Measurements from ENCODE around the gene WDFY3.

Gene WDFY3, protein sequence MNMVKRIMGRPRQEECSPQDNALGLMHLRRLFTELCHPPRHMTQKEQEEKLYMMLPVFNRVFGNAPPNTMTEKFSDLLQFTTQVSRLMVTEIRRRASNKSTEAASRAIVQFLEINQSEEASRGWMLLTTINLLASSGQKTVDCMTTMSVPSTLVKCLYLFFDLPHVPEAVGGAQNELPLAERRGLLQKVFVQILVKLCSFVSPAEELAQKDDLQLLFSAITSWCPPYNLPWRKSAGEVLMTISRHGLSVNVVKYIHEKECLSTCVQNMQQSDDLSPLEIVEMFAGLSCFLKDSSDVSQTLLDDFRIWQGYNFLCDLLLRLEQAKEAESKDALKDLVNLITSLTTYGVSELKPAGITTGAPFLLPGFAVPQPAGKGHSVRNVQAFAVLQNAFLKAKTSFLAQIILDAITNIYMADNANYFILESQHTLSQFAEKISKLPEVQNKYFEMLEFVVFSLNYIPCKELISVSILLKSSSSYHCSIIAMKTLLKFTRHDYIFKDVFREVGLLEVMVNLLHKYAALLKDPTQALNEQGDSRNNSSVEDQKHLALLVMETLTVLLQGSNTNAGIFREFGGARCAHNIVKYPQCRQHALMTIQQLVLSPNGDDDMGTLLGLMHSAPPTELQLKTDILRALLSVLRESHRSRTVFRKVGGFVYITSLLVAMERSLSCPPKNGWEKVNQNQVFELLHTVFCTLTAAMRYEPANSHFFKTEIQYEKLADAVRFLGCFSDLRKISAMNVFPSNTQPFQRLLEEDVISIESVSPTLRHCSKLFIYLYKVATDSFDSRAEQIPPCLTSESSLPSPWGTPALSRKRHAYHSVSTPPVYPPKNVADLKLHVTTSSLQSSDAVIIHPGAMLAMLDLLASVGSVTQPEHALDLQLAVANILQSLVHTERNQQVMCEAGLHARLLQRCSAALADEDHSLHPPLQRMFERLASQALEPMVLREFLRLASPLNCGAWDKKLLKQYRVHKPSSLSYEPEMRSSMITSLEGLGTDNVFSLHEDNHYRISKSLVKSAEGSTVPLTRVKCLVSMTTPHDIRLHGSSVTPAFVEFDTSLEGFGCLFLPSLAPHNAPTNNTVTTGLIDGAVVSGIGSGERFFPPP (N-terminal part only)

DNA sequence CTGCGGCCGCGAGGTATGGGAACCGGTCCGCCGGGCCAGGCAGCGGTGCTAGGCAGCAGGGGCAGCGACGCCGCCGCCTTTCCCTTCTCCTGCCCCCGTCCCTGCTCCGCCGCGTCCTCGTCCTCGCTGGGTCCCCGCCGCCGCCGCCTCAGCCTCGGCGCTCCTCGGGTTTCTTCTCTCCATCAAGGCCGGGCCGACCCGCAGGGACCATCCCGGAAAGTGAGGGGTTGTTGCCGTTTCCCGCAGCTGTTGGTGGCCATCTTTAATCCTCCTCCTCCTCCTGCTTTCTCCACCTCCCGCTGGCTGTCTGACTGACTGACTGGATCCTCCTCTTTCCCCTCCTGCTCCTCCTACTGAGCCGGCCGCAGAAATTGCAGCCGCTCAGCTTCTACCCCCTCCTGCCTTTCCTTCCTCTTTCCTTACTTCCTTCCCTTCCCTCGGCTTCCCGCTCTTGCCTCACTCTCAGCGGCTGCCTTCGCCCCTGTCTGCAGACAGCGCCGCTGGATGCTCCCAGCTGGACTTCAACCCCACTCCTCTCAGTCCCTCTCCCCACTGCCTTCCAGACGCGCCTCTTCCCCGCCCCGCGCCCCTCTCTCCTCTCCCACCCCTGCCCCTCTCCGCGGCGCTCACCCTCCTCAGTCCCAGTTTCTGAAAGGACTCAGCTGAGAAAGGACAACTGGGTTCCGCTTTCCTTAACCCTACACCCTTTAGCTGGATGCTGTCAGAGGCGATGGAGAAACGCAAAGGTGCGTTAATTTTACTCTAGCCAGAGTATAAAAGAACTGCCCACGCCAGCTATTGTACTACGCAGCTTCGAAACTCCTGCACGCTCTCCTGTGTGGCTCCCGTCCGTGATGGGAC is at the start of gene WDFY3:
WDFY3 (minus strand) TSS at position 309 of the 861 bp plus-strand sequence. CDS start 106,099 bp downstream, outside the sequence.
- DNase-seq, result peak; percentile 41

DNA sequence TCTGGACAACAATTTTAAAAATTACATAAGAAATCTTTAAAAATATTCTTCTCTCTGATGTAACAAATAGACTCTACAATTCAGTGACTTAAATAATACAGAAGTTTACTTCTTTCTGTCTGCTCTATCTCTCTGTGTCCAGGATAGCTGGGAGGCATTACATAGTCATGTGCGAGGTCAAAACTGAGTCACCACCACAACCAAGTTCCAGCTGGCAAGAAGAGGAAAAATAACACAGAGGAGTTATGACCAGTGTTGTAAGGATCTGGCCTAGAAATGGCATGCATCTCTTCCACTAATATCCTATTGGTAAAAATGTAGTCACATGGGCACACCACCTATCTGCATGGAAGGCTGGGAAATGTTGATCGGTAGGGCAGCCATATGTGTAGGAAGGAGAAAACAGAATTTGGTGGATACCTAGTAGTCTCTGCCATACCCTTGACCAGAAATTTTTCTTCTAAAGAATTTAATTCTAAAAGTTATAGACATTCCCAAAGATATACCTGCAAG is 39.4 kb upstream of the WDFY3 start:
- DNase-seq, result no peak

DNA sequence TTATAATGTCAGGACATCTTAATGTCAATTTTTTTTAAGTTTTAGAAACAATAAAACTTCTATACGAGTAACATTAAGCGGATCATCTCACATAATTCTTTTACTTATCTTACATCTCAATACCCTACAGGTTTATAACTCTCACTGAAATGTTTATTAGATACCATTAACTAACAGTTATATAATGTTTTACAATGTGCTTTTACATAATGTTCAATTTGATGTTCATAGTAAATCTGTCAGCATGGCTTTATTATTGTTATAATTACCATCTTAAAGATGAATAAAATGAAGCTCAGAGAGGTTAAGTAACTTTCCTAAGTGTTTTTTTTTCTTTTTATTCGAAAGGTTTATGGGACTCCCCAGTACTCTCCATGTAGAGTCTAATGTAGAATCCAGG is 33.9 kb upstream of the WDFY3 start:
- no peak for DNase-seq

DNA sequence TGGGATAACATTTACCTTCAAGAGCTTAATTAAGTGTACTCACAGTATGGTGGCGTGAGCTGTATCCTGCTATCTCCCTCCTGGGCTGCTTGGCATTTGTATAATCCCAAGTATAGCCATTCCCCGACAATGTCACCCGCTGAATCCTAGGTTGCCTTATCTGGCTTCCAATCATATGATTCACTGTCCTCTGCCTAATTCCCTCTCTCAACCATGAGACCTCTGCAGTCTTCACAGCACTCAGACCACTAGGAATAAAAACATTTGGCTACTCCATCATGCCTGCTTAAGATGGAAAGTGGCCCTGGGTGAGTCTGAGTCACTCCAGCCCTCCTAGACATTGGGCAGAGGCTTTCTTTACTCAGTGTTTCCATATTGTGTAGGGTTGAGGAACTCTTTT is 28.9 kb upstream of the WDFY3 start:
- DNase-seq, result no peak

DNA sequence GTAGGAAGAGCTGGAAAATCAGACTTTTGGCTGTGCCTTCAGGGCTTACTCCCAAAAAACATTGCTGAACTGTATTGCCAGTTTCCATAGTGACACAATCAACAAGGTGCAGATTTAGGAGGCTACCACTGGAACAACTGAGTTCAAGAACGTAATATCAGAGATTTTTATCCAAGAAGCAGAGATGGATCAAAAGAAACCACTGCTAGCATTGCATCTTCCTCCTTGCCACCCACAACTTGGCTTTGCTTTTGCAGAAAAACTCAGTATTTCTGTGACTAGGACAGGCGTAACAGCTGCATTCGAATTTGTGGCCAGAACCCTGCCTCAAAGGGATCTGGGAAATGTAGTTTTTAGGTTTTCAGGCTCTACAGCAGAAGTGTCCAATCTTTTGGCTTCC is 27.8 kb upstream of the WDFY3 start:
- no peak for DNase-seq

DNA sequence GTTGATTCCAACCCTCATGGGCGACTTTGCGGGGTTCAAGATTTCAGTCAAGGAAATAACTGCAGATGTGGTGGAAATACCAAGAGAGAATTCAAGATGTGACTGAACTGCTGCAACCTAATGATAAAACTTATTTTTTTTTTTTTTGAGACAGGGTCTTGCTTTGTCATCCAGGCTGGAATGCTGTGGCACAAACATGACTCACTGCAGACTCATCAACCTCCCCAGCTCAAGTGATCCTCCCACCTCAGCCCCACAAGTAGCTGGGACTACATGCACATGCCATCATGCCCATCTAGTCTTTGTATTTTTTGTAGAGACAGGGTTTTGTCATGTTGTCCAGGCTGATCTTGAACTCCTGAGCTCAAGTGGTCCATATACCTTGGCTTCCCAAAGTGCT is 19.5 kb upstream of the WDFY3 start:
- no peak for DNase-seq

DNA sequence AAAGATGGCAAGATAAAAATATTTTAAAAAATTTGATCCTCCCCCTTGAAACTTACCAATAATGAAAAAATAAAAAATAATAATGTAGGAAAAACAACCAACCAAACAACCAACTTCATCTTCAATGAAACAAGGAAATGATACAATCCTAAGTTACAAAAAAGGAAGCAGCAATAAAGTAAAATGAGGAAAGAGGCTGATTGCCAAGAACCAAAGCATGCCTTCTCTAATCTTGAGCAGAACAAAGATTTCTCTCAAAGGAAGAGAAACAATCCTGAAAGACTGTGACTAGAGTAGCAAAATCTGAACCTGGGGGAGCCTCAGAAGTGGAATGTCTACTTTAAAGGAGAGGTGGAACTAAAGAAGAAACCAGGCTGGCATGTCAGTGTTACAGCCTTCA is 10.9 kb upstream of the WDFY3 start:
- DNase-seq, result no peak

DNA sequence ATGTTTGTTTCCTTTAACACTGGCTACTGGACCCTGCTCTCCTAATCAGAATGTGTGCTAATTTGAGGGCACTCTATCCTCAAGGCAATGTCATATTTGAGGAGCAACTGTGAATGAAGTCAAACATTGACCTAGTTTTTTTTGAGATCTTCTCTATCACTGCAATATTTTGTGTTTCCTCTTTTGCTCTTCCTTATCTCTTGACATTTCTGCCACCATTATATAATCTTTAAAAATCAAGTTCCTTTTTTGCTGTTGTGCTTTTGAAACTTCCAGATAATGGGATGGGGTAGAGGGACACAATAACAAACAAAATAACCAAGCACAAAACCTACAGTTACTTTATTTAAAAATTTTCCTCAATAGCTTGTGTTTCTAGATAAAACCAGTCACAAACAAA is 7.4 kb upstream of the WDFY3 start:
- no peak for DNase-seq

DNA sequence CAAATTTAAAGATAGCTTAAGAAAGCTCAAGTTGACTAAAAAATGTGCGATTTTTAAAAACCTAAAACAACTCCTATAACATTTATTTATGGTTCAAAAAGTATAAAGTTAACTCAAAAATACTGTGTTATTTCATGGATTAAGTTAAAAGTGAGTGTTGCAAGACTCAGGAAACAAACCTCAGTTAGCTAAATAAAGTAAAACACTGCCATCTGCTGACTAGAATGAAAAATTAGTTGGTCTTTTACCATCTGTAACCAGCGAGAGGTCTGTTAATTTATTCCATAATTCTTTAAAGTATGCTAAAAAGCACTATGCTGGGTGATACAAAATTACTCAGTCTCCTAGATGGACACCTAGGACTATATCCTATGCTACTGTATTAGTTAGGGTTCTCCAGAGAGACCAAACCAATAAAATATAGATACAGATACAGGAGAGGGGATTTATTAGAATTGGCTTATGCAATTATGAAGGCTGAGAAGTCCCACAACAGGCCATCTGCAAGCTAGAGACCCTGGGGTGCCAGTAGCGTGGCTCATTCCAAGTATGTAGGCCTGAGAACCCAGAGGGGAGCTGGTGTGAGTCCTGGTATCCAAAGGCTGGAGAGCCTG is 4.9 kb upstream of the WDFY3 start:
- no peak for DNase-seq

DNA sequence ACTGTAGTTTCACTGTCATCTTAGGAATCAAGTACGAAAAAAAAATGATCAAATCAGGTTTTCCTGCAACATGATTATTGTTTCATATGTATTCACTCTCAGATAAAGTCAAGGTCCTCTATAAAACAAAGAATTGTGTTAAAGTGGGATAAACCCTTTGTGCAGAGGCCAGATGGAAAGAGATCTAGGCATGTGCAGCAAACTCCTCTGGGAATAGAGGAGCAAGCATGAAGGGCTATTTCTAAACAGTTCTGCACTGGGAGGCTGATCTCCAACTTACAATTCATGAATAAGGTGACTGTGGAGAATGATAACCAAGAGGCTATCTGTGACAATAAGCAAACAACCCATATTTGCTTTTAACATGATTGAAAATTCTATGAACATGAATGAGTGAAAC is 2.4 kb upstream of the WDFY3 start:
- no peak for DNase-seq

DNA sequence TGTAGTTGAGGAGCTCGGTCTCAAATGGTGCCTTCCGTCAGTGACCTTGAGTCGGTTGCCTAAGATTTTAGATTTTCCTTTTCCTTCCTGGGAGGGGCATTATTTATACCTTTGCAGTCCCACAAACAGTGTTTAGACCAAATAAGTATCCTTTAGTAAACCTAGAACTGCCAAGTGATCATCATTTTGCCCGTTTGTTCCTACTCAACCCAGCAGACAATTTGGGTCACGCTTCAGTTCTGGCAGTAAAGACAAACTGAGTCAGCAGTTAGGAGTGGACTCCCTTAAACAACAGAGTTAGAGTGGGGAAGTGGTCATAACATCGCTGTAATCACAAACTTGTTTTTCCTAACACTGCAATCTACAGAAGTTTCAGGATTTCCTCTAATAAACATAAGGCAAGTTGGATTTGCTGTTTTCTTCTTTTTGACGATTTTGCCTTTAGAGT is 777 bp upstream of the WDFY3 start:
- DNase-seq, result no peak

DNA sequence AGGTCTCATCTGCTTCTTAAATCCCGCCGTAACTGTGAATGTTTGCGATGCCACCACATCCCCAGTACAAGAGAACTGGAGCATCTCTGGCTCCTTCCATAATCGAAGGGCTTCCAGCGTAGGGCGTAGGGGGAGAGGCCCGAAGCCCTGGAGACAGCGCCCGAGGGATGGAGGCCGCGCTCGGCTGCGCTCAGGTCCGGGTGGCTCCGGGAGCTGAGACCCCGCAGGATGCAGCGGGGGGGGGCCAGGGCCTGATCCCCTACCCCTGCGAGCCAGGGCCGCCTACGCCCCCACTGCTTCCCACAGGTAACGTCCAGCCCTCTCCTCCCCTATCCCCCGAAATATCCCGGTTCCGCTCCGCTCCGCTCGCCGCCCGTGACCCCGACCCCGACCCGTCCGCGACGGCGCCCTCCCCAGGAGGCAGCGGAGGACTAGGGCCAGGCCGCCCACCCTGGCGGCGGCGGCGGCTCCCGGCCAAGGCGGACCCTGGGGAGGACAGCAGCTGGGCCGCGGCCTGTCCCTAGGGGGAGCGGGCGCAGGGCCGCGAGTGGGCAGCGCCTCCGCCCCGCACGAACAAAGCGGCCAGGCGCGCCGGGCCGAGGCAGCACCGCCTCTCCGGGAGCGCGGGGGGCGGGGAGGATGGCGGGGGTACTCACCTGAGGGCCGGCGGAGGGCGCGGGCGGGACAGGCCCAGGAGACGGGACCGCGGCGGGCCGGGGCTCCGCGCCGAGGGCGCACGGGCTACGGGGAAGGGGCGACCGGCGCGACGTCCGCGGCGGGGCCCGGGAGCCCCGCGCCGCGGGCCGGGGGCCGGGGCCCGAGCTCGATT is 723 bp downstream of the WDFY3 start:
- DNase-seq, result no peak

DNA sequence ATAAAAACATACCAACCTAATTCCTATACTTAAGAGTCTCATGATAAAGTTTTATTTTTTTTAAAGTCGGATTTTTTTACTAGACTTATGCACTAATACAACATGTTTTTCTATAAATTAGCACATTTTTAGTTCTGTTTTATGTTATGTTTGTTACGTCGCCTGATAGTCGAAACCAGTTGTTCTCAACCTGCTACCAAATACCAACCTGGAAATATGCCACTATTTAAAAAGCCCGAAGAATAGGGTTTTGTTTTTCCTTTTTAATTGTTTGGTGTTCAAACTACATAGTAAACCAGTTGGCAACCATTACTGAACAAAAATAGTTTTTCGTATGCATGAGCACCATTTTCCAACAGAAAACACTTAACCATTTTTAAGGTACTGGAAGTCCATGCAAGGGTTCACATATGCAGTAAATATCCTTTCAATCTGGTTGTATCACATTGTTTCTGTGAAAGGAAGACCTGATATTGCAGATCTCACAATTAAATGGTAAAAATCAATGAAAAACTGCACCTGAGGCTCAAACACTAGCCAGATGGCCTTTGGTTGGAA is 1.4 kb downstream of the WDFY3 start:
- no peak for DNase-seq

DNA sequence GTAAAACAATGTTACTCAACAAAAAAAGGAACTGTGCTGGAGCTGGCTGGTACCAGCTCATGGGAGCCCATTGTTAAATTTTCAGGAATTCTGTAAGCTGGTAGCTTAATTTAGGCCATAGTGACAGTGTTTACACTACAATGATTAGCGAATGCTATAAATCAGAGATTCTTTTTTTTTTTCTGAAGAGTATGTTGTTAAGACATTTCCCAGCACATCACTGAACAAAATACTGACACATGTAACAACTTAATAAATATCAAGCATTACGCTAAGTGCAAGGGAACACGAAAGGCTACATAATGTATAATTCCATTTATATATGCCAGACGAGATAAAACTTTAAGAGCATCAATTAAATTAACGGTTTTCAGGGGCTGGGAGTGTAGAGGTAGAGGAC is 4.4 kb downstream of the WDFY3 start:
- no peak for DNase-seq

DNA sequence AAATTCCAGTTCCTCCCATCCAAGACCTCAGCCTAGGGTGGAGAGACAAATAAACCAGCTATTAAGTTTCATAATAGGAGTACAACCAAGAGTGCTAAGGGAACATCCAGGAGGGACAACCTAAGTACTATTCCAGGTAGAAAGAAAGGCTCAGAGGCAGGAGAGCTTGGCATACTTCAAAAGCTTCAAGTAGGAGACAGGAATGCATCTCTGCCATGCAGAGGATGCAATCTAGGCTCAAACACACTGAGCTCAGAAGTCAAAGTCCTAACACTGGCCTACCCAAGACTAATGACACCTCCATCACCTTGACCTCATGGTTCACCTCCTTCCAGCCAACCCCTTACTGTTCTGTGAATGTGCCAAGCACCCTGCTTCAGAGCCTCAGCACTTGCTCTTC is 8.1 kb downstream of the WDFY3 start:
- no peak for DNase-seq

DNA sequence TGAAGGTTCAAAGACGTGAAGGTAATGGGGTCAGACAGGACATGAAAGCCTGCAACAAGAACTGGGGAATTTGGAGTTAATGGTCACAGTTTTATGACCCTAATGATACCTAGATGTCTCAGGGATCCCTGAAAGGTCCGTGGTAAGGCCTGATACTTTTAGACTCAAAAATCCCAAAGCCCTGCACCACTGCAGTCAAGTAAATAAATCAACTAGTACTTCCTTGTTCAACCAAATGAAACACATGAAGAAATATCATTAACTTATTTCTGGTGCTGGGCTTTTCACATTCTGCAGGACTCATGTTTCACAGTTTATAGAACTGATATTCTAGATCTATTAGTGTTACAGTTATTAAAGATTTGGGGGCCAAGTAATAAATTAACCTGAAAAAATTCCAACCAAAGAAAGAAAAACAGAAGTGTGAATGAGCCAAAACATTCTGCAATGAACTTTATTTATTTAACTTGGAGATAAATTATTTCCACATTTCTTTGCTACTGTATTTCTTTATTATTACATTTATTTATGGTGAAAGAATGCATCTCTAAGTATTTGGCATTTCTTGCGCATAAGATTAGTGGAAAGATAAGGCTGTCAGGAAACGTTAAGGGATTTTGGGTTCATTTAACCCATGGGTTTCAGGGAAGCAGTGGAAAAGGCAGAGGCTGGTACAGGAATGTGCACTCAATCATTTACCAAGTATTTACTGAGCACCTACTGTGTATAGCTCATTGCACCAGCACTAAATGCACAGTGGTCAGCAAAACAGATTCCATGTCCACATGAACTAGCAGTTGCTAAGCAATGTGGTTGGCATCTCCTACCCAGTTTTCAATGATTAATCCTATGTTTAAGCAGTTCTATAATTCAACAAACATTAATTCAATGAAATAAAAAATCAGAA is 8.7 kb downstream of the WDFY3 start:
- DNase-seq, result no peak

DNA sequence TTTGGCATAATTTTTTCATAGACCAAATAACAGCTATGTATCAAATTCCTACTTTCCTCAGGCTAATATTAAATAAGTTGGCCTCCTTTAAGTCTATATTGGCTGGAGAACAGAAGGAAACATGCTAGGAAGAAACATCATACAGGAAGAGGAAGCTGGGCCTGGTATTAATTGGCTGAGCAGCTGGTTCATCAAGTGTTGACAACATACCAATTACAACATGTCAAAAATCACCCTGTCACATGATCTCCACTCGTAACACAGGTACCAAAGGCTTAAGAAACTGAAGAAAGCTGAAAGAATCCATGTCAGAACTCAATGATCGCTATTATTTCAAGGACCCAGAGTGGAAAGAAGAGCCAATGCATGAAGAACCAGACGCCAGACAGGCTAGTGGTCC is 10.5 kb downstream of the WDFY3 start:
- DNase-seq, result no peak

DNA sequence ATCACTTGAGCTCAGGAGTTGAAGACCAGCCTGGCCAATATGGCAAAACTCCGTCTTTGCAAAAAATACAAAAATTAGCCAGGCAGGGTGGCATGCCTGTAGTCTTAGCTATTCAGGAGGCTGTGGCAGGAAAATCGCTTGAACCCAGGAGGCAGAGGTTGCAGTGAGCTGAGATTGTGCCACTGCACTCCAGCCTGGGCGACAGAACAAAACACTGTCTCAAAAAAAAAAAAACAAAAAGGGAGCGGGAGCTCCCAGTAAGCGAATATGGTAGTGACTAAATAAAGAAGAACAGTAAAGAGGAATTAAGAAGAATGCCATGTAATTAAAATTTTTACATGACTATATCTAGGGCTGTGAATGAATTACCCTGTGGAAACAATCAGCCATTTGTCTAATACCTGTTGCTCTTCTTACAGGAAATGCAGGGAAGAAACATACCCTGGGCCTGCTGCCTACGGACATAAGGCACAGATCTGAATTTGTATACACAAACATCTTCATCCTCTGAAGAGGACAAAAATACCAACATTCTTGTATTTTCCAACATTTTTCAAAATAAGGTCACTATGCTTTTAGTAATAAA is 11.4 kb downstream of the WDFY3 start:
- no peak for DNase-seq

DNA sequence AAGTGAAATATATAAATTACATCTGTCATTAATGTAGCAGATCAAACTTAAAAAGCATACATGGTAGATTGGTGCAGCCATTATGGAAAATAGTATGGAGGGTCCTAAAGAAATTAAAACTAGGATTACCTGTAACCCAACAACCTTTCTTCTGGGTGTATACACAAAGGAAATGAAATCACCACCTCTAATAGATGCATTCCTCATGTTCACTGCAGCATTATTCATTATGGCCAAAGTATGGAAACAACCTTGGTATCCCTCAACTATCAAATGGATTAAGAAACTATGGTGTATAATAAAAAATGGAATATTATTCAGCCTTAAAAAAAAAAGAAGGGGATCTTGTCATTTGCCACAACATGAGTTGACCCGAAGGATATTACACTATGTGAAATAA is 13.7 kb downstream of the WDFY3 start:
- DNase-seq, result no peak

All from NCI-H1417 treated with DMSO at 0.1 percent for 48 hours (cell line).